ENCODE data around the gene COX19. TPM values are rescaled to one million over a fixed set of nuclear protein-coding genes. Genes with fewer than 3 reads are reported as not detected.

COX19 gene
- total and polyA plus RNA-seq, 12 donors: 3.7 to 9.1 (median 6.1) TPM

DNA sequence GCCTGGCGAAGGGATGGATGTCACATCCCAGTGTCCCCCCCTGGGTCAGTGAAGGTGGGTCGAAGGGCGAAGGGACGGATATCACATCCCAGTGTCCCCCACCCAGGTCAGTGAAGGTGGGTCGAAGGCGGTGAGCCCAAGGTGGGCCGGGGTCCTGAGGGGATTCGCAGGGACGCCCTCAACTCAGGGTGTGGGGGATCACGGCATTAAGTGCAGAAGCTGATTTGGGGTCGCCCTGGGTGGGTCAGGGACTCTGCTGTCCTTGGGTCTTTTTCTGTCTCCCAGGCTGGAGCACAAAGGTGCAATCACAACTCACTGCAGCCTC lies 42.7 kb downstream of the COX19 start:
- peak in 1 of 2 donors; percentile 7 for DNase-seq
- Histone ChIP-seq H3K4me3 (no peak overlapping the region), H3K27me3 (no peaks in the 10 kb centered on the region), H3K36me3 (peaks cover 0 to 8% (median 0%) of the 10 kb centered on the region in 9 donors), H3K27ac (no peak overlapping the region), H3K9me3 (no peaks in the 10 kb centered on the region), H3K4me1 (peaks cover 0 to 42% (median 0%) of the 10 kb centered on the region in 9 donors)
- TF ChIP-seq, protein P1, sequence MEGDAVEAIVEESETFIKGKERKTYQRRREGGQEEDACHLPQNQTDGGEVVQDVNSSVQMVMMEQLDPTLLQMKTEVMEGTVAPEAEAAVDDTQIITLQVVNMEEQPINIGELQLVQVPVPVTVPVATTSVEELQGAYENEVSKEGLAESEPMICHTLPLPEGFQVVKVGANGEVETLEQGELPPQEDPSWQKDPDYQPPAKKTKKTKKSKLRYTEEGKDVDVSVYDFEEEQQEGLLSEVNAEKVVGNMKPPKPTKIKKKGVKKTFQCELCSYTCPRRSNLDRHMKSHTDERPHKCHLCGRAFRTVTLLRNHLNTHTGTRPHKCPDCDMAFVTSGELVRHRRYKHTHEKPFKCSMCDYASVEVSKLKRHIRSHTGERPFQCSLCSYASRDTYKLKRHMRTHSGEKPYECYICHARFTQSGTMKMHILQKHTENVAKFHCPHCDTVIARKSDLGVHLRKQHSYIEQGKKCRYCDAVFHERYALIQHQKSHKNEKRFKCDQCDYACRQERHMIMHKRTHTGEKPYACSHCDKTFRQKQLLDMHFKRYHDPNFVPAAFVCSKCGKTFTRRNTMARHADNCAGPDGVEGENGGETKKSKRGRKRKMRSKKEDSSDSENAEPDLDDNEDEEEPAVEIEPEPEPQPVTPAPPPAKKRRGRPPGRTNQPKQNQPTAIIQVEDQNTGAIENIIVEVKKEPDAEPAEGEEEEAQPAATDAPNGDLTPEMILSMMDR (IDR thresholded peaks at IDR 0.05): no peak
- WGBS, 2 donors: 88 to 94% methylated on average over 11 of the region's 11 CpGs
- no peak for ATAC-seq
- intact Hi-C loops (cut with DNase I): no loop called here

- ATAC-seq (peak in 1 of 8 donors; percentile 9), DNase-seq (peak in 1 of 2 donors; percentile 11)
- H3K27ac ChIP-seq: no peak overlapping the region
- H3K4me1 ChIP-seq: peaks cover 0 to 47% (median 0%) of the 10 kb centered on the region in 9 donors
- WGBS, 2 donors: 90% methylated on average over 21 of the region's 21 CpGs
- H3K4me3 ChIP-seq: no peak overlapping the region
- H3K9me3 ChIP-seq: no peaks in the 10 kb centered on the region
- intact Hi-C loops (cut with DNase I): no loop called here
- H3K27me3 ChIP-seq: no peaks in the 10 kb centered on the region
- TF ChIP-seq, protein P1 (IDR thresholded peaks at IDR 0.05): no peak
- H3K36me3 ChIP-seq: peaks cover 0 to 8% (median 0%) of the 10 kb centered on the region in 9 donors
These were observed 43.3 kb downstream of the COX19 start for GRCh38 chr7:931871-932650.

DNA sequence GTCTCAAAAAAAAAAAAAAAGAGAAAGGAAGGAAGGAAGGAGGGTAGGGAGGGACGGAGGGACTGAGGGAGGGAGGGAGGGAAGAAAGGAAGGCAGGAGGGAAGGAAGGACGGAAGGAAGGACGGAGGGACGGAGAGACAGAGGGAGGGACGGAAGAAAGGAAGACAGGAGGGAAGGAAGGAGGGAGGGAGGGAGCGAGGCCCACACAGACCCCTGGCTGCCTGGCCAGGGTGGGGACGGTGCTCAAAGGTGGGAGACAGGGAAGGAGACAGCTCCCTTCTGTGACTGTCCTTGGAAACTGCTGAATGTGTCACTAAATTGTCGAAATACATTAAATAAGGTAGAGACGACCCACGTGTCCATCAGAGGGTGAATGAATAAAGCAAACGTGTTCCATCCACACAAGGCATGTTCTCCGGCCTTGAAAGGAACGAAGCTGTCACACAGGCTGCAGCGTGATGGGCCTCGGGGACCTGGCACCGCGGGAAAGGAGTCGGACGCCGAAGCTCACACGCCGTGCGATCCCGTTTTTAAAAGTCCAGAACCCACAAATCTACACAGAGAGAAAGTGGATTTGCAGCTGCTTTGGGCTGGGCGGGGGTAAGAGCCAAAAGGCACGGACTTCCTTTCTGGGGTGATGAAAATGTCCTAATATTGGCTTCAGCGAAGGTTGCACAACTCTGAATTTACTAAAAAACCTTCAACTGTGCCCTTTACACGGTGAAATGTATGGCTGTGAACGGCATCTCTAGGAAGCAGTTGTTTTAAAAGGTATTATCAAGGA lies 44.2 kb downstream of the COX19 start:
- intact Hi-C loops (cut with DNase I): no loop called here
- peaks cover 0 to 50% (median 0%) of the 10 kb centered on the region in 9 donors for H3K4me1 ChIP-seq
- no peak overlapping the region for H3K4me3 ChIP-seq
- peaks cover 0 to 8% (median 0%) of the 10 kb centered on the region in 9 donors for H3K36me3 ChIP-seq
- DNase-seq (no peak), ATAC-seq (no peak)
- H3K27me3 ChIP-seq: no peaks in the 10 kb centered on the region
- TF ChIP-seq, protein P1 (IDR thresholded peaks at IDR 0.05): no peak
- WGBS, 2 donors: 66 to 75% methylated on average over 29 of the region's 29 CpGs
- no peak overlapping the region for H3K27ac ChIP-seq
- H3K9me3 ChIP-seq: no peaks in the 10 kb centered on the region

GRCh38 chr7:929311-929711 lies 46.0 kb downstream of the COX19 start:
- ATAC-seq (no peak), DNase-seq (no peak)
- H3K9me3 ChIP-seq: no peaks in the 10 kb centered on the region
- H3K4me3 ChIP-seq: no peak overlapping the region
- 85 to 90% methylated on average over 14 of the region's 14 CpGs for WGBS, 2 donors
- TF ChIP-seq, protein P1 (IDR thresholded peaks at IDR 0.05): no peak
- peaks cover 0 to 3% (median 0%) of the 10 kb centered on the region in 7 donors for H3K27me3 ChIP-seq
- H3K27ac ChIP-seq: peak overlapping the region in 1 of 10 donors; percentile 65
- intact Hi-C loops (cut with DNase I): no loop called here
- H3K36me3 ChIP-seq: no peaks in the 10 kb centered on the region
- H3K4me1 ChIP-seq: peaks cover 0 to 68% (median 7%) of the 10 kb centered on the region in 9 donors
